A673 (cell line): ENCODE results near the gene KCNJ11. TPM values are rescaled to one million over a fixed set of nuclear protein-coding genes. Genes with fewer than 3 reads are reported as not detected.

ENCODE experiments used
- BruUV-seq: library from RNA; stranded (reverse); fragments of 400-500 nt; replicated peaks from 2 replicates; lab custom pipeline; 2021; lab: Mats Ljungman, UMichigan
- CTCF ChIA-PET: fragments of 300-600 bp; sonication (Branson Sonifier 250); formaldehyde crosslinking; loops from one replicate; lab custom pipeline; 2022; ENCODE audit warnings: antibody characterized with exemption; lab: Charles Lee
- POLR2A ChIA-PET: fragments of 300-600 bp; sonication (Branson Sonifier 250); formaldehyde crosslinking; loops from one replicate; lab custom pipeline; 2022; ENCODE audit warnings: antibody characterized with exemption; ENCODE audit not compliant: low non-redundant PET; lab: Charles Lee
- DNase-seq: peaks from one replicate; pipeline ENCODE4 v3.0.0-alpha.2; 2015; ENCODE audit warnings: low spot score
- H3K27ac ChIP-seq: fragments of 200-600 bp; sonication (generic); 2 replicates; pipeline ENCODE4 v1.5.1; 2016; ENCODE audit warnings: mixed run types, low read depth, mild to moderate bottlenecking, mixed read lengths, antibody characterized with exemption, low read length; ENCODE audit not compliant: poor library complexity, severe bottlenecking
- H3K27me3 ChIP-seq: fragments of 200-600 bp; sonication (generic); replicated peaks from 2 replicates; pipeline ENCODE4 v1.6.1; 2017; ENCODE audit warnings: mixed run types, low read depth, mild to moderate bottlenecking, mixed read lengths, antibody characterized with exemption, low read length; ENCODE audit not compliant: insufficient read depth, poor library complexity
- H3K36me3 ChIP-seq: fragments of 200-600 bp; sonication (generic); 2 replicates; pipeline ENCODE4 v1.6.1; 2016; ENCODE audit warnings: mixed run types, mild to moderate bottlenecking, mixed read lengths, antibody characterized with exemption, low read length; ENCODE audit not compliant: insufficient read depth, poor library complexity, severe bottlenecking
- H3K4me1 ChIP-seq: fragments of 200-600 bp; sonication (generic); 2 replicates; pipeline ENCODE4 v1.6.1; 2017; ENCODE audit warnings: mixed run types, mild to moderate bottlenecking, mixed read lengths, antibody characterized with exemption, low read length; ENCODE audit not compliant: insufficient read depth, poor library complexity, severe bottlenecking
- H3K4me3 ChIP-seq: fragments of 200-600 bp; sonication (generic); 2 replicates; pipeline ENCODE4 v1.5.1; 2016; ENCODE audit warnings: low read depth, mixed run types, mild to moderate bottlenecking, mixed read lengths, low read length; ENCODE audit not compliant: poor library complexity, severe bottlenecking
- H3K9me3 ChIP-seq: fragments of 200-600 bp; sonication (generic); 2 replicates; pipeline ENCODE4 v1.6.1; 2016; ENCODE audit warnings: mixed run types, low read depth, mild to moderate bottlenecking, mixed read lengths, antibody characterized with exemption, low read length; ENCODE audit not compliant: poor library complexity, severe bottlenecking
- EZH2 ChIP-seq: fragments of 200-600 bp; sonication (generic); IDR thresholded peaks from 2 replicates; pipeline ENCODE4 v1.6.1; 2017; ENCODE audit warnings: borderline replicate concordance, low read depth, mild to moderate bottlenecking, mixed read lengths, antibody characterized with exemption, low read length; ENCODE audit not compliant: poor library complexity, severe bottlenecking
- intact Hi-C: fragments of 100-400 bp; cut with micrococcal nuclease; formaldehyde crosslinking; loops from one replicate; pipeline ENCODE4 v1.10.0; 2022; ENCODE audit not compliant: unreplicated experiment
- total RNA-seq: library from RNA; stranded (reverse); gene quantifications from 2 replicates; pipeline ENCODE4 v1.2.3, GENCODE V29; 2021
- TF ChIP-seq, protein P1 (sequence below): fragments of 300-800, 200-600 bp; sonication (generic); conservative IDR thresholded peaks from 2 replicates; pipeline ENCODE4 v1.5.1; 2017; ENCODE audit warnings: low read depth, mild to moderate bottlenecking, antibody characterized with exemption, low read length, moderate library complexity, mixed read lengths

The KCNJ11 gene
- total RNA-seq, 1 experiment from 2014 or later, result 0.34 TPM

DNA sequence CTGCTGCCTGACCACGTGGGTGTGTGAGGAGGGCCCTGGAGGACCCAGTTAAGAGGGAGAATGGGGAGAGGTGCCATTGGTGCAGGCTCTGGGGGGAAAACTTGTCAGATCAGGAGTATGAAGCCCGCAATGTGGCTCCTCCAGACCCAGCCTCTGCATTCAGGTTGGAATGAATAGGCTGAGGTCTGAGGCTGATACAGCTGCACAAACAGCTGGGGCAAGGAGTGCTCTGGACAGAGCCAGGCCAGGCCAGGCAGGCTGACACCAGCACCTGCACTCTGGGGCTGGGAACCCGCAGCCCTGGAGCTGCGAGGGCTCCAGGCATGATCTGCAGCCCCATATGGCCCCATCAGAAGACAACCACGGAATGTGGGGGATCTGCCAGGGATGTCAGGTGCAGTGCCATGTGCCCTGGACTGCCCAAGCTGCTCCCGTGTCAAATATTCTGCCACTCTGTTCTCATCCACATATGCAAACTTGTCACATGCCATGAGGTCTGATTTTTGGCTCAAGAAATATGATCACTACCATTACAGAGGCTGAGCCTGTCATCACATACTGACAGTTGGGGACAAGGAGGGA, 27.2 kb upstream of the KCNJ11 start:
- POLR2A ChIA-PET, result no interaction called here
- Histone ChIP-seq H3K4me1 (no peaks in the 10 kb centered on the region), H3K9me3 (no peaks in the 10 kb centered on the region), H3K27ac (no peak overlapping the region), H3K36me3 (no peaks in the 10 kb centered on the region), H3K27me3 (peaks cover 42% of the 10 kb centered on the region), H3K4me3 (no peak overlapping the region)
- CTCF ChIA-PET, result no interaction called here
- TF ChIP-seq EZH2, result no peak
- TF ChIP-seq, protein P1, sequence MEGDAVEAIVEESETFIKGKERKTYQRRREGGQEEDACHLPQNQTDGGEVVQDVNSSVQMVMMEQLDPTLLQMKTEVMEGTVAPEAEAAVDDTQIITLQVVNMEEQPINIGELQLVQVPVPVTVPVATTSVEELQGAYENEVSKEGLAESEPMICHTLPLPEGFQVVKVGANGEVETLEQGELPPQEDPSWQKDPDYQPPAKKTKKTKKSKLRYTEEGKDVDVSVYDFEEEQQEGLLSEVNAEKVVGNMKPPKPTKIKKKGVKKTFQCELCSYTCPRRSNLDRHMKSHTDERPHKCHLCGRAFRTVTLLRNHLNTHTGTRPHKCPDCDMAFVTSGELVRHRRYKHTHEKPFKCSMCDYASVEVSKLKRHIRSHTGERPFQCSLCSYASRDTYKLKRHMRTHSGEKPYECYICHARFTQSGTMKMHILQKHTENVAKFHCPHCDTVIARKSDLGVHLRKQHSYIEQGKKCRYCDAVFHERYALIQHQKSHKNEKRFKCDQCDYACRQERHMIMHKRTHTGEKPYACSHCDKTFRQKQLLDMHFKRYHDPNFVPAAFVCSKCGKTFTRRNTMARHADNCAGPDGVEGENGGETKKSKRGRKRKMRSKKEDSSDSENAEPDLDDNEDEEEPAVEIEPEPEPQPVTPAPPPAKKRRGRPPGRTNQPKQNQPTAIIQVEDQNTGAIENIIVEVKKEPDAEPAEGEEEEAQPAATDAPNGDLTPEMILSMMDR, result no peak
- BruUV-seq, result no TSS peak
- no peak for DNase-seq
- intact Hi-C loops, result no loop called here

DNA sequence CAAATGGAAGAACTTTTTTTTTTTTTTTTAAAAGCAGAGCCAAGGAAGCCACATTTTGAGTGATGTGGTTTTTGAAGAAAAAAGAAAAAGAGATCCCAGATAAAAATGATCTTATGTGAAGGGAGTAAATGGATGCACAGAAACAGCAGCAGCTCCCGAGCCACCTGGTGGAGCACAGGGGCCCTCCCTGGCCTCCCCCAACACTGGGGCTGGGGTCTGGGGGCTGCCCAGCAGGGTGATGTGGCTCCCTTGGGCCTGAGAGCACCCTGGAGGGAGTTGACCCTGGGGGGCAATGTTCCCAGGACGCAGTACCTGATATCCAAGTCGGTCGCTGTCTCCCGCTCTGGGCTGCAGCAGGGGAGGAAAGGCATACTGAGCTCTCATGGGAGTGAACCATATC, 26.5 kb upstream of the KCNJ11 start:
- no peak overlapping the region for H3K4me3 ChIP-seq
- DNase-seq, result no peak
- TF ChIP-seq, protein P1, result no peak
- no peak for TF ChIP-seq EZH2
- H3K36me3 ChIP-seq, result no peaks in the 10 kb centered on the region
- ChIA-PET POLR2A (no interaction called here), CTCF (no interaction called here)
- intact Hi-C loops, result no loop called here
- no peaks in the 10 kb centered on the region for H3K4me1 ChIP-seq
- H3K9me3 ChIP-seq, result no peaks in the 10 kb centered on the region
- H3K27me3 ChIP-seq, result peaks cover 36% of the 10 kb centered on the region
- no peak overlapping the region for H3K27ac ChIP-seq
- BruUV-seq, result no TSS peak

DNA sequence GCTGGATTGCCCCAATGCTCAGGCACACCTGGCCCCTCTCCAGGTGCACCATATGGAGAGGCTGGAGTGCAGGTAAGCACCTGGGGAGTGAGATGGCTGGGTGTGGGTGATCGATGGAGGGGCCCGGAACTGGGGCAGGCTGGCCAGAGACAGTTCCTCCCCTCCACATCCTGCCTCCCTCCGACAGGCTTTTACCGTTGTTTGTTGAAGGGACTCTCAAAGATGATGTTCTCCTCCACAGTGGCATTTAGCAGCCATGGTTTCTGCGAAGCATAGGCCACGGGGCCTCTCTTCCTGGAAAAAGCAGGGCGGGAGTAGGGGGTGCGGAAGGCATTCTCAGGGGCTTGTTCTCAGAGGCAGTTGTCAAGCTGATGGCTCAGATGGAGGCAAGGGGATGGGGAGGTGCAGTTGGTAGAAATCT, 25.9 kb upstream of the KCNJ11 start:
- no peak for DNase-seq
- BruUV-seq, result no TSS peak
- Histone ChIP-seq H3K36me3 (no peaks in the 10 kb centered on the region), H3K27me3 (peaks cover 30% of the 10 kb centered on the region), H3K4me1 (no peaks in the 10 kb centered on the region), H3K4me3 (no peak overlapping the region), H3K9me3 (no peaks in the 10 kb centered on the region), H3K27ac (no peak overlapping the region)
- intact Hi-C loops, result no loop called here
- ChIA-PET CTCF (no interaction called here), POLR2A (no interaction called here)
- TF ChIP-seq, protein P1, result no peak
- no peak for TF ChIP-seq EZH2
